ENCODE measurements around the gene QPCTL. TPM values are rescaled to one million over a fixed set of nuclear protein-coding genes. Genes with fewer than 3 reads are reported as not detected.
A peak's percentile ranks its signal among the peaks of the same experiment; 100 is the strongest.

Gene QPCTL
- total and polyA plus RNA-seq, 9 of the 15 experiments (the other 6 are each of a cell fraction or from before 2014, with no cell fraction given): 0.99 to 31.3 (median 12.7) TPM

GRCh38 chr19:45668342-45668871, 24.1 kb upstream of the QPCTL start (continued):
- TF ChIP-seq ZBTB40 (IDR thresholded peaks at IDR 0.05) (peak; percentile 64), ZBTB40 (CRISPR knock-in tag; IDR thresholded peaks at IDR 0.05) (no peak), TAL1 (IDR thresholded peaks at IDR 0.05) (0 out of 2 replicates have a peak, but pooled peaks have one; percentile 8), SAP30 (IDR thresholded peaks at IDR 0.05; ENCODE audit: borderline replicate concordance, insufficient read depth, low read depth, low read length, poor library complexity, severe bottlenecking) (peak; percentile 15), POLR2AphosphoS5 (IDR thresholded peaks at IDR 0.05; ENCODE audit: control insufficient read depth, insufficient read depth, low read depth, low read length) (0 out of 2 replicates have a peak, but pooled peaks have one; percentile 20), SP1 (CRISPR knock-in tag; IDR thresholded peaks at IDR 0.05) (peak; percentile 15; the same call in 1 of the 2 replicates), PHB2 (IDR thresholded peaks at IDR 0.05; ENCODE audit: low read depth) (peak; percentile 65; the same call in 1 of the 2 replicates), CAMTA2 (CRISPR knock-in tag; conservative IDR thresholded peaks at IDR 0.05) (no peak), POLR2B (IDR thresholded peaks at IDR 0.05; ENCODE audit: low read depth, partially characterized antibody) (peak; percentile 74), E2F5 (CRISPR knock-in tag; IDR thresholded peaks at IDR 0.05) (0 out of 2 replicates have a peak, but pooled peaks have one; percentile 65), NBN (IDR thresholded peaks at IDR 0.05; ENCODE audit: low read depth) (peak; percentile 30), ZNF280A (IDR thresholded peaks at IDR 0.05; ENCODE audit: low read depth, partially characterized antibody) (peak; percentile 47), ZEB2 (IDR thresholded peaks at IDR 0.05) (peak; percentile 32; the same call in 1 of the 2 replicates), YBX1 (IDR thresholded peaks at IDR 0.05) (0 out of 2 replicates have a peak, but pooled peaks have one; percentile 42), ZNF76 (CRISPR knock-in tag; IDR thresholded peaks at IDR 0.05; ENCODE audit: borderline replicate concordance) (no peak), HDGF (IDR thresholded peaks at IDR 0.05) (peak; percentile 96), RBM22 (IDR thresholded peaks at IDR 0.05; ENCODE audit: low read depth, low read length, poor library complexity, severe bottlenecking) (no peak), ZNF668 (CRISPR knock-in tag; IDR thresholded peaks at IDR 0.05) (no peak), POLR2A (conservative IDR thresholded peaks at IDR 0.05) (peak; percentile 50)

All from K562 (cell line).